HG02588 (cell line): ENCODE results near the gene RBMS3.
"Not testable (repeated sequence)": the region's sequence is repeated elsewhere in the genome, so short reads cannot be mapped to it uniquely, and the experiment has no call there.

Source experiments
- ATAC-seq: cut with Tn5 transposase; IDR thresholded peaks from one replicate; pipeline ENCODE4 v1.9.1; 2021; ENCODE audit warnings: mild to moderate bottlenecking, moderate library complexity; ENCODE audit not compliant: unreplicated experiment

RBMS3 gene

GRCh38 chr3:29473481-29474170 is 192.8 kb downstream of the RBMS3 start:
- ATAC-seq, result not testable (repeated sequence)

- ATAC-seq, result no peak
These were observed 194.5 kb downstream of the RBMS3 start for GRCh38 chr3:29475305-29475840.

GRCh38 chr3:29475854-29476253 is 195.0 kb downstream of the RBMS3 start:
- ATAC-seq, result no peak

- ATAC-seq, result no peak
These were observed 197.7 kb downstream of the RBMS3 start for GRCh38 chr3:29478611-29479010.

DNA sequence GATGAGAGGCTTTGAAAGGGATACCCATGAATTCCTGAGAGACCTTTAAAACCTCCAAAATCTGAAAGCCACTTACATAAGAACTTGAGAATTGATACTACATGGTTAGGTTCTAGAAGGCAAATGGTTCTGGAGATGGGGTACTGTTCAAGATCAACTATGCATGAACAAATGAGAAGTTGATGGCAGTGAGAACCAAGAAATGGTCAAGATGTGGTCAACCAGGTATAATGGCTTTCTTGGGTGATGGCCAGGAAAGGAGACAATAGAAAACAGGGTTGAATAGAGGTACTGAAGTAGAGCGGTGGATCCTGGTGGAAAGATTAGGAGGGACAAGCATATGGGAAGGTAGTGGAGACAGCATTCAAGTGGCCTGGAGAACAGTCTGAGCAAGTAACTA is 200.4 kb downstream of the RBMS3 start:
- no peak for ATAC-seq

GRCh38 chr3:29481969-29482767 is 201.3 kb downstream of the RBMS3 start:
- ATAC-seq, result no peak

GRCh38 chr3:29484633-29485032 is 203.8 kb downstream of the RBMS3 start:
- no peak for ATAC-seq

- ATAC-seq, result no peak
These were observed 205.2 kb downstream of the RBMS3 start for GRCh38 chr3:29486096-29486495.

DNA sequence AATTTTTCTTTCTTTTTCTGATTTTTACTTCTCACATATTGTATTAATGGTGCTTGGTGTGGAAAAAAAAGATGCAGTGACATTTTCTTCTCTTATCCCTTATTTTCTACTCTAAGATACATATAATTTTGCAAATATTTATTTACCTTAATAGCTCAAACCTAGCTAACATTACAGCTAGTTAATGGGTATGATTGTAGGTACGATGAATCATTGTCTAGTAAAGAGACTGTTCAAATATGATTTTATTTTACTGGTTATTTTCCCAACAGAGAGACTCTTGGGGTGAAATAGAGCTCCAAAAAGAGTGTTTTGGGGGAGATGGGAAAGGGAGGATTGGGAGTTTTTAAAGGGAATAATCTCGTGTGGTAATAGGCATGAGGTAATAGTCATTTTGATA is 206.0 kb downstream of the RBMS3 start:
- no peak for ATAC-seq

DNA sequence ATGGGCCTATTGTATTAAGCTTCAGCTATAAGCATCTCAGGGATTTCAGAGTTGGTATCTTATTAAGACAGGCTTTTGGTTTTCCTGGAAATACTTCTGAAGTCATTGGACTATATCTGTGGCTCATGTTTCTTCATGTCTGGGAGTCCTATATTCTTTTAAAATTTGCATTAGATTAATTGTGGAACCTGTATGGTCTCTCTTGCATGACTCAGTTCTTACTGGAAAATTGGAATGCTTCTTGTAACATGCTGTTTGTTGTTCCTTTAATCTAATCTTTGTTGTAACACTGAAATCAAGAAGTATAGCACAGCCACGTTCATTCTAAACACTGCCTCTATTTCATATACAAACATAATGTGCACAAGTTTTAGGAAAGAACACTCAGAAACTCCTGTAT is 208.1 kb downstream of the RBMS3 start:
- no peak for ATAC-seq

DNA sequence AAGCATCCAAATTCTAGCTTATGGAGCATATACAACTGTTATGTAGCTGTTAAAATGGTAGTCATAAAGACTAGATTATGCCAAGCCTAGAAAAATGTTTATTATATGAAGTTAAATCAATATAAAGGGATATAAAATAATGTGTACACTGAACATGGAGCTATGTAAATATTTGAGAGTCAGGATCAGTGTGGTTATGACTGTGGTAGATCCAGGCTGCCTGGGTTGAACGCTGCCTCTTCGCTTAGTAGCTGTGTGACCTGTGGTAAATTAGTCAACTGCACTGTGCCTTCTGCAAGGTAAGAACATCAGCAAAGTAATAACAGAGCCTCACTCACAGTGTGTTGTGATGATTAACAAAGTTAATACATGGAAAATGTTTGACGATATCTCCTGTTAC is 212.2 kb downstream of the RBMS3 start:
- no peak for ATAC-seq

GRCh38 chr3:29494305-29495036 is 213.6 kb downstream of the RBMS3 start:
- ATAC-seq, result no peak

DNA sequence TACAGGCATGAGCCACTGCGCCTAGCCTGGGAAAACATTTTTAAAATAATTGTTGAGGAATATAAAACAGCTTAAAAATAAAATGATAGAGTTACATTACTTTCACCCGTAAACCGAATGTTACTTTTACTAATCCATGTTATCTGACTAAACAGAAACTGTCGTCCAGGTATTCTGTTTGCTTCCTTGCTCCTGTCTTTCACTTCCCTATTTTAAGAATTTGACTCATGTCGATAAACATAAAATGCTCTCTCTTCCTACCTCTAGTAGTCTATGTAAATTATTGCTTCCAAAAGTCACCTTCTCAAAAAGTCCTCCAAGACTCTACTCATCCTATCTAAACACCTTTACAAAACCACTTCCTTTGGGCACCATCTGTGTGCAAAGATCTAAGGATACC is 216.4 kb downstream of the RBMS3 start:
- ATAC-seq, result no peak

DNA sequence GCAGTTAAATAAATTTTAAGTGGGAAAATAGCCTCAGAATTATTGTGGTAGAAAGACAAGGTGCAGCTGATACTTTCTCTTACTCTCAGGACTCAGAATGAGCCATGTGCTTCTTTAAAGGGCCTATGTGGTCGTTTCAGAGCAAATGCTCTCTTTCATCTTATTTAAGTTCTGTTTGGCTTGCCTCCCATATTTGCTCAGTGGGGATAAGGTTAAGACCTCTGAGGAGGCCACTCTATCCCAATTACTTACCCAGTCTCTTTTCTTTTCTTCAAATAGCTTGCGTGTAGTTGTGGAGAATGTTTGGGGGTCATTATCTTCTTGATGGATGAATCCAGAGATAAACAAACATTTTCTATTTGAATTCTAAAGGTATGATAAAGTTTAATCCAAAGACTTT is 221.9 kb downstream of the RBMS3 start:
- ATAC-seq, result no peak

DNA sequence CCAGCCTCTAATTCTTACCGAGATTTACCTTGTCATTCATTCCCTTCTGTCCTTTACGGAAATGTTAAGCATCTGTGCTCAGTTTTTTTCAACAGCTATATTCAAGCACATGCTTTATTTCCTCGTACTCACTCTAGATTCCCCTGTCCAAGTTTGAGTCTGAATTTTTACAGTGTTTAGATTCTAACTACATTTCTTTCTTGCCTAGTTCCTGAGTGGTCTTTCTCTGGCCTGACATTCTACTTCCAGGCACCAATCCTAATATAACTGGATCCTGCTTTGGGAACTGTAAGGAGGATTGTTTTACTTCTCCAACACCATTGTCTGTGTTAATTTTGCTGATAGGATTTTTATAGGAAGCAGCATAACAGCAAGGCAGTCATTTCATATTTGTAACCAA is 222.4 kb downstream of the RBMS3 start:
- ATAC-seq, result no peak

DNA sequence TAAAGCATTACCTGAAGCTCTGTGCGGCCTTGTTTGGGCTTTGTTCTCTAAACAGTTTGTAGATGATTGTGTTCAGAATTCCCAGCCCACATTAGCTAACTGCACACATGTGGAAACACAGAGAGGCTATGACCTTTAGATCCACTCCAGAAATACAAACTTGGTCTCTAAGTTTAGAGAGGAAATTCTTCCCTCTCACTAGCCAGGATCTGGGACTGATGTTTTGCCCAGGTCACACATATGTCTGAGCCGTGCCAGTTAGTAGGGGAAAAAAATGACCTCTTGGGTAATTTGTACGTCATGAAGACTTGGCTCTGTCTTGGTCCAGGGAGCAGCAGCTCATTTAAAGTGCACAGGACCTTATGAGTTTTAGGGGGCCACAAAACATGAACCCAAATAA is 223.1 kb downstream of the RBMS3 start:
- no peak for ATAC-seq

DNA sequence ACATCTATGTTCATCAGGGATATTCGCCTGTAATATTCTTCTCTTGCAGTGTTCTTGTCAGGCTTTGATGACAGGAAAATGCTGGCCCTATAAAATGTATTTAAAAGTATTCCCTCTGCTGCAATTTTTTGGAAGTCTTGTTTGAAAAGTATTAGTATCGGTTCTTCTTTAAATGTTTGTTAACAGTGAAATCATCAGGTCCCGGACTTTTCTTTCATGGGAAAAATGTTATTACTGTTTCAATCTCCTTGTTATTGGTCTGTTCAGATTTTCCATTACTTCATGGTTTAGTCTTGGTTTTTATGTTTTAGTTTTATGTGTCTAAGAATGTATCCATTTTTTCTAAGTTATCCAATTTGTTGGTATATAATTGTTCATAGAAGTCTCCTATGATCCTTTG is 225.6 kb downstream of the RBMS3 start:
- no peak for ATAC-seq

GRCh38 chr3:29511701-29512100 is 230.8 kb downstream of the RBMS3 start:
- no peak for ATAC-seq

DNA sequence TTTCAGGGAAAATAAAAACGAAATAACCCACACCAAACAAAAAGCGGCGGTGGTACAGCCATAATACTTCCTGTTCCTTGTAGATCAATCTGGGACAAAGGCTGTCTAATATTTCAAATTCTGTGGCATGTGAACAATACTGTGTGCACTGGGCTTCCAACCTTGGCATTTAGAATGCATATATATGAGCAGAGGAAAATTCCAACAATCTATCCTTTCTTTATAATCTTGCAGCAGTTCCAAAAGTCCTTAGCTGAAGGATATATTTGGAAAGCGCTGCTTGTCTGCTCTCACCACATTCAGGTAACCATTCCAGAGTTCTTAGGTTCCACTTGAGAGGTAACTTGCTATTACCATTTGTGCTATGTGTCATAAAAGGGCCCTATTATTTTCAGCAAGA is 231.8 kb downstream of the RBMS3 start:
- ATAC-seq, result no peak

DNA sequence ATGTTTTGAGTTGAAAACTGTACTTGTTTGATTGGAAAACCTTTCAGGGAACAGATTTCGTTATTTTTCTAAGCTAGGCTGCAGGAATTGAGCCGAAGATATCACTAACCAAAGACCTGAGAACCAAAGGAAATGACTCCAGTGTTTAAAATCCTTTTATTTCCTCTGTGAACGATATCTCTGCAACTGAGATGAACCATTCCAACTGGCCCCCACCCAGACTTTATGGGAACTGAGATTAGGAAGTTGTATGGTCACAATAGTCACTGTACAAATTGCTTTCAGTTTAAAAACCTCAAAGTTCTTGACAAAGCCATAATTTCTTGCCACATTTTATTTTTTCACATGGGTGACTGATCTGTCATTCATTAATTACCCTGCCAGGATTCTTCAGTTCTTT is 232.4 kb downstream of the RBMS3 start:
- ATAC-seq, result no peak

DNA sequence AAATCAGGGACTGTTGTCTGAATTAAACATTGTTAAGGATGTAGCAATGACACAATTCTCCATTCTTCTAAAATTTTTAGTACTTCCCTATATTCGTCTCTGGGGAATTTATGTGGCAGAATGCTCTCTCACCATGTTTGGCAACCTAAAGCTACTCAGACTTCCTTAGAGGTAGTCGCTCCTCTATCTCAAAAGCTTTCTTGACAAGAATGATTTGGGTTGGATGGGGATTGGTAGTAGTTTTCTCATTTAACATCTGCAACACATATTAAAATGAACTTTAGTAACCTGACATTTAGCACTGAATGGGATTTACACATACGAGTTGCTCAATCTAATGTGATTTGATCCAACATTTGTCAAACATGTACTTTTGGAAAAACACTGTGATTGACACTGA is 233.3 kb downstream of the RBMS3 start:
- no peak for ATAC-seq

- ATAC-seq, result no peak
These were observed 234.0 kb downstream of the RBMS3 start for GRCh38 chr3:29514912-29515311.
